B cell (primary cell): ENCODE data around the gene TAOK2. TPM values are rescaled to one million over a fixed set of nuclear protein-coding genes. Genes with fewer than 3 reads are reported as not detected.

Source experiments
- ATAC-seq: fragments of 200-7000 bp; cut with Tn5 transposase; one replicate; pipeline ENCODE4 v1.10.0; 2021; ENCODE audit warnings: low read depth, mild to moderate bottlenecking, moderate number of reproducible peaks, moderate library complexity
- CTCF ChIA-PET: fragments of 350-600 bp; sonication (Branson Sonifier 250); formaldehyde crosslinking; loops from one replicate; lab custom pipeline; 2021; ENCODE audit warnings: antibody characterized with exemption, inconsistent platforms; lab: Charles Lee
- POLR2A ChIA-PET: fragments of 350-600 bp; sonication (Branson Sonifier 250); formaldehyde crosslinking; loops from one replicate; lab custom pipeline; 2021; ENCODE audit warnings: antibody characterized with exemption; lab: Charles Lee
- DNase-seq: peaks from one replicate; pipeline ENCODE4 v3.0.0; 2013
- H2AFZ ChIP-seq: 2 replicates; pipeline ENCODE4 v1.6.1; 2012; ENCODE audit warnings: mild to moderate bottlenecking, low read depth, low read length; ENCODE audit not compliant: insufficient read depth, poor library complexity, severe bottlenecking
- H3K27ac ChIP-seq, 2 donors: 1 replicate in 1 of 2; 2 replicates in 1 of 2; pipeline ENCODE4 v1.5.1; 2012 to 2013; ENCODE audit warnings: low read length in 2 of 2, mild to moderate bottlenecking in 2 of 2, moderate library complexity in 1 of 2
- H3K27me3 ChIP-seq, 4 experiments: fragments of 200-600 bp in 1 of 4; sonication (generic) in 1 of 4; replicated peaks in 1 of 4; 1 replicate in 2 of 4; 2 replicates in 2 of 4; pipeline versions ENCODE4 v1.6.1 to v1.7.0; 2013 to 2016; ENCODE audit warnings: low read length in 3 of 4, mild to moderate bottlenecking in 2 of 4, mixed read lengths in 1 of 4, moderate library complexity in 1 of 4; ENCODE audit not compliant: insufficient read depth in 4 of 4, control insufficient read depth in 3 of 4; ENCODE audit errors: control extremely low read depth in 1 of 4
- H3K36me3 ChIP-seq, 2 experiments: replicated peaks in 1 of 2; 1 replicate in 1 of 2; 2 replicates in 1 of 2; pipeline versions ENCODE4 v1.6.1 to v1.7.1; 2013; ENCODE audit warnings: low read length in 1 of 2; ENCODE audit not compliant: insufficient read depth in 2 of 2, control insufficient read depth in 1 of 2; ENCODE audit errors: control extremely low read depth in 1 of 2, extremely low read depth in 1 of 2
- H3K4me1 ChIP-seq, 2 donors: fragments of 200-600 bp in 1 of 2; sonication (generic) in 1 of 2; 1 replicate in 1 of 2; 2 replicates in 1 of 2; pipeline versions ENCODE4 v1.5.1 to v1.6.1; 2013 to 2017; ENCODE audit warnings: low read length in 2 of 2; ENCODE audit not compliant: control insufficient read depth in 2 of 2, insufficient read depth in 2 of 2
- H3K4me2 ChIP-seq: replicated peaks from 2 replicates; pipeline ENCODE3; 2012; ENCODE audit warnings: mild to moderate bottlenecking, low read depth, low read length; ENCODE audit not compliant: poor library complexity, severe bottlenecking
- H3K4me3 ChIP-seq, 5 experiments: fragments of 200-600 bp in 1 of 5; sonication (generic) in 1 of 5; 1 replicate in 3 of 5; 2 replicates in 2 of 5; pipeline versions ENCODE4 v1.5.1 to v1.7.0; 2011 to 2016; ENCODE audit warnings: low read length in 4 of 5, mild to moderate bottlenecking in 4 of 5, low read depth in 2 of 5, control low read depth in 1 of 5, moderate library complexity in 1 of 5; ENCODE audit not compliant: insufficient read depth in 1 of 5; ENCODE audit errors: control extremely low read depth in 1 of 5, extremely low read depth in 1 of 5
- H3K79me2 ChIP-seq: fragments of 200-600 bp; sonication (generic); one replicate; pipeline ENCODE4 v1.6.0; 2016; ENCODE audit warnings: low read length; ENCODE audit not compliant: control insufficient read depth, insufficient read depth
- H3K9ac ChIP-seq: fragments of 200-600 bp; sonication (generic); 2 replicates; pipeline ENCODE4 v1.6.1; 2017; ENCODE audit warnings: mild to moderate bottlenecking, low read length, moderate library complexity
- H3K9me3 ChIP-seq, 3 donors: one replicate each; pipeline versions ENCODE4 v1.6.1 to v1.7.1; 2013; ENCODE audit warnings: low read length in 2 of 3; ENCODE audit not compliant: control insufficient read depth in 2 of 3, insufficient read depth in 1 of 3; ENCODE audit errors: control extremely low read depth in 1 of 3
- H4K20me1 ChIP-seq: 2 replicates; pipeline ENCODE4 v1.6.0; 2012; ENCODE audit warnings: mild to moderate bottlenecking, low read length; ENCODE audit not compliant: insufficient read depth, control insufficient read depth, poor library complexity, severe bottlenecking
- H3K27ac Mint-ChIP-seq: one replicate; pipeline ENCODE4 v1.8.0; 2021; ENCODE audit warnings: mixed read lengths
- H3K27me3 Mint-ChIP-seq: one replicate; pipeline ENCODE4 v1.8.0; 2021; ENCODE audit warnings: mixed read lengths
- H3K4me1 Mint-ChIP-seq: one replicate; pipeline ENCODE4 v1.8.0; 2021; ENCODE audit warnings: mixed read lengths
- H3K4me3 Mint-ChIP-seq: one replicate; pipeline ENCODE4 v1.8.0; 2021; ENCODE audit warnings: mixed read lengths
- H3K9me3 Mint-ChIP-seq: one replicate; pipeline ENCODE4 v1.8.0; 2022; ENCODE audit warnings: mixed read lengths; ENCODE audit not compliant: insufficient read depth
- EZH2 ChIP-seq: IDR thresholded peaks from 2 replicates; pipeline ENCODE4 v1.6.1; 2012; ENCODE audit warnings: borderline replicate concordance, low read depth, mild to moderate bottlenecking, moderate library complexity, low read length; ENCODE audit not compliant: insufficient read depth, poor library complexity, severe bottlenecking
- WGBS: methylation state at CpG from one replicate; pipeline ENCODE4 v1.1.5; 2013; ENCODE audit warnings: missing lambda C conversion rate; ENCODE audit not compliant: insufficient coverage; 5-methylcytosine and 5-hydroxymethylcytosine counted together
- intact Hi-C: fragments of 100-400 bp; cut with micrococcal nuclease; formaldehyde crosslinking; loops from one replicate; pipeline ENCODE4 v1.10.0; 2022
- polyA plus RNA-seq: library from polyadenylated mRNA; depleted of rRNA; stranded (reverse); fragments of >200 nt; gene quantifications from 2 replicates; pipeline ENCODE4 v1.2.3, GENCODE V29; 2012
- total RNA-seq, 2 donors: library from RNA; stranded (reverse); fragments of 120-200 nt in 1 of 2; gene quantifications; 1 replicate in 1 of 2; 2 replicates in 1 of 2; pipeline versions ENCODE4 v1.2.3 to v1.2.4, GENCODE V29; 2013 to 2022
- TF ChIP-seq, protein P1 (sequence below): fragments of 200-600 bp; IDR thresholded peaks from one replicate; pipeline ENCODE4 v1.8.0; 2022; ENCODE audit warnings: antibody characterized with exemption, mild to moderate bottlenecking

Gene TAOK2
- total and polyA plus RNA-seq, 2 donors (not counting 1 experiment from before 2014, with no cell fraction given) = 30.3 to 50.8 TPM

DNA sequence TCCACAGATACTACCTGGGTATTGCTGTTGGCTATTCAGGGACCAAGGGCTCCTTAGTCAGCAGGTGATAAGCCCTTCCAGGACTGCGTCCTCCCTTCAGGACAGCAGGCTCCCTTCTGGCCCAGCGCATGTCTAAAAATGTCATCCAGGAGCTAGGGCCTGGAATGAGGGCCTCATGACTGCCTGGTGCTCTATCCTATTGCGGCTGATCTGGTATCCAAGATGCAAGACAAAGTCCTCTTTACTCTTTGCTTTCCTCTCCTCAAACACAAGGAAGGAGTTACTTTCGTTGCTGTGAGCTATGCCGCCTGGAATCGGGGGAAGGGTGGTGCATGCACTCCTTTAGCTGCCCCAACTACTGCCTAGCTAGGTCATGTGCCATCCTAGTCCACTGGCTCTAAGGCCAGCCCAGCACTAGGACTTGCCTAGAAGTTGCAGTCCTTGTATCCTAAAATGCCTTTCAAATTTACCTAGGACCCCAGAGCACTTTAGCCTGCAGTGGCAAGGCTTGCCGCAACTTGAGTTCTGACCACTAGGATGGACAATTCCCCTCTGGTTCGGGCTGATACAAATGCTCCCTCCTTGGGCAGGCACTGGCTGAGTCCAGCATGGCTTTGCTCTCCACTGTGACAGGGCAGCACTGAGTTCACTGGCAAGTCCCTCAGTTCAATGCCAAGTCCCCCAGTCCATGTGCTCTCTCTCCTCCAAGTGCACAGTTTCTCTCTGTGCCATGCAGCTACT is 21.9 kb upstream of the TAOK2 start:
- no peaks in the 10 kb centered on the region for H3K36me3 ChIP-seq
- H4K20me1 ChIP-seq = no peaks in the 10 kb centered on the region
- ChIA-PET CTCF (no interaction called here), POLR2A (no interaction called here)
- Mint-ChIP-seq H3K9me3 (peaks cover 5% of the 10 kb centered on the region), H3K27ac (no peak overlapping the region), H3K4me1 (no peaks in the 10 kb centered on the region), H3K27me3 (peaks cover 10% of the 10 kb centered on the region), H3K4me3 (no peak overlapping the region)
- no peak overlapping the region for H3K27ac ChIP-seq
- H3K4me1 ChIP-seq = no peaks in the 10 kb centered on the region
- no peak for ATAC-seq
- no peak for DNase-seq
- no peak overlapping the region for H3K9ac ChIP-seq
- no peak overlapping the region for H2AFZ ChIP-seq
- H3K27me3 ChIP-seq = no peaks in the 10 kb centered on the region
- H3K79me2 ChIP-seq = no peaks in the 10 kb centered on the region
- H3K4me2 ChIP-seq = no peak overlapping the region
- intact Hi-C loops = no loop called here
- H3K9me3 ChIP-seq = peaks cover 0 to 9% (median 0%) of the 10 kb centered on the region in 3 donors
- 94% methylated on average over 8 of the region's 8 CpGs for WGBS
- TF ChIP-seq, protein P1, sequence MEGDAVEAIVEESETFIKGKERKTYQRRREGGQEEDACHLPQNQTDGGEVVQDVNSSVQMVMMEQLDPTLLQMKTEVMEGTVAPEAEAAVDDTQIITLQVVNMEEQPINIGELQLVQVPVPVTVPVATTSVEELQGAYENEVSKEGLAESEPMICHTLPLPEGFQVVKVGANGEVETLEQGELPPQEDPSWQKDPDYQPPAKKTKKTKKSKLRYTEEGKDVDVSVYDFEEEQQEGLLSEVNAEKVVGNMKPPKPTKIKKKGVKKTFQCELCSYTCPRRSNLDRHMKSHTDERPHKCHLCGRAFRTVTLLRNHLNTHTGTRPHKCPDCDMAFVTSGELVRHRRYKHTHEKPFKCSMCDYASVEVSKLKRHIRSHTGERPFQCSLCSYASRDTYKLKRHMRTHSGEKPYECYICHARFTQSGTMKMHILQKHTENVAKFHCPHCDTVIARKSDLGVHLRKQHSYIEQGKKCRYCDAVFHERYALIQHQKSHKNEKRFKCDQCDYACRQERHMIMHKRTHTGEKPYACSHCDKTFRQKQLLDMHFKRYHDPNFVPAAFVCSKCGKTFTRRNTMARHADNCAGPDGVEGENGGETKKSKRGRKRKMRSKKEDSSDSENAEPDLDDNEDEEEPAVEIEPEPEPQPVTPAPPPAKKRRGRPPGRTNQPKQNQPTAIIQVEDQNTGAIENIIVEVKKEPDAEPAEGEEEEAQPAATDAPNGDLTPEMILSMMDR = no peak
- TF ChIP-seq EZH2 = no peak
- H3K4me3 ChIP-seq = no peak overlapping the region

DNA sequence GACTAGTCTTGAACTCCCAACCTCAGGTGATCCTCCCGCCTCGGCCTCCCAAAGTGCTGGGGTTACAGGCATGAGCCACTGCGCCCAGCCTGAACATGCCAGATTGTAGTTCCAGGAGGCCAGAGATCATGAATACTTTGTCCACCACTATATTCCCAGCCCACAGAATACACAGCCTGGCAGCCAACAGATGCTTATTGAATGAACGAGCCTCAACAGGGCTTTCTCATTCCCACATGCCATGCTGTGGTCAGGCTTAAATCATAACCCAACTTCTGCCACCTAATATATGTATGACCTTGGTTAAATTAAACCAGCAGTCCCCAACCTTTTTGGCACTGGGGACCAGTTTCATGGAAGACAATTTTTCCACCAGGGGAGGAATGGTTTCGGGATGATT is 14.9 kb upstream of the TAOK2 start:
- no peaks in the 10 kb centered on the region for H3K9me3 ChIP-seq
- H3K9me3 Mint-ChIP-seq = no peaks in the 10 kb centered on the region
- H3K9ac ChIP-seq = no peak overlapping the region
- H3K27me3 Mint-ChIP-seq = no peaks in the 10 kb centered on the region
- peaks cover 6% of the 10 kb centered on the region for H3K79me2 ChIP-seq
- H3K4me1 Mint-ChIP-seq = peaks cover 17% of the 10 kb centered on the region
- no peaks in the 10 kb centered on the region for H4K20me1 ChIP-seq
- no peak overlapping the region for H3K4me2 ChIP-seq
- no peak overlapping the region for H3K27ac Mint-ChIP-seq
- no peaks in the 10 kb centered on the region for H3K27me3 ChIP-seq
- no peak overlapping the region for H3K4me3 Mint-ChIP-seq
- no peak overlapping the region for H3K27ac ChIP-seq
- intact Hi-C loops = no loop called here
- DNase-seq (no peak), ATAC-seq (no peak)
- POLR2A ChIA-PET = no interaction called here
- TF ChIP-seq EZH2 = no peak
- TF ChIP-seq, protein P1 = no peak
- CTCF ChIA-PET = interaction anchor here (1.5 kb wide), 1 partner anchor 15 kb away, joined by 3 read pairs; no protein-coding TSS in a partner anchor
- 100% methylated on average over 3 of the region's 5 CpGs for WGBS
- no peak overlapping the region for H2AFZ ChIP-seq
- peaks cover 13 to 19% of the 10 kb centered on the region in 2 donors for H3K4me1 ChIP-seq
- no peaks in the 10 kb centered on the region for H3K36me3 ChIP-seq
- H3K4me3 ChIP-seq = no peak overlapping the region
